GM18502 (cell line): Measurements from ENCODE around the gene NLRP6.
"Not testable (repeated sequence)": the region's sequence is repeated elsewhere in the genome, so short reads cannot be mapped to it uniquely, and the experiment has no call there.

Source experiments
- ATAC-seq: cut with Tn5 transposase; IDR thresholded peaks from one replicate; pipeline ENCODE4 v1.9.1; 2021; ENCODE audit warnings: mild to moderate bottlenecking; ENCODE audit not compliant: unreplicated experiment, poor library complexity

NLRP6 gene

GRCh38 chr11:333616-334263 is 55.5 kb downstream of the NLRP6 start:
- ATAC-seq, result not testable (repeated sequence)

- ATAC-seq, result no peak
Measured at GRCh38 chr11:334264-334994, 56.2 kb downstream of the NLRP6 start.
